Keratinocyte (primary cell): ENCODE results near the gene HSPA4L. TPM values are rescaled to one million over a fixed set of nuclear protein-coding genes. Genes with fewer than 3 reads are reported as not detected.
A peak's percentile ranks its signal among the peaks of the same experiment; 100 is the strongest.

Experiments
- DNase-seq: peaks from one replicate; pipeline ENCODE4 v3.0.0-alpha.2; 2011; ENCODE audit warnings: low read depth, missing footprints, low spot score
- FAIRE-seq: peaks from 2 replicates; lab custom pipeline; 2011; peaks lifted over from hg19 to GRCh38; lab: Jason Lieb, UNC
- H2AFZ ChIP-seq: 2 replicates; pipeline ENCODE4 v1.6.0; 2012; ENCODE audit warnings: low read length, control low read depth, inconsistent platforms; ENCODE audit not compliant: control insufficient read depth
- H3K27ac ChIP-seq: 2 replicates; pipeline ENCODE4 v1.5.1; 2011; ENCODE audit warnings: low read length; ENCODE audit not compliant: control insufficient read depth, insufficient read depth
- H3K27me3 ChIP-seq: 3 replicates; pipeline ENCODE4 v1.6.0; 2011; ENCODE audit warnings: low read length; ENCODE audit not compliant: control insufficient read depth, insufficient read depth; ENCODE audit errors: extremely low read depth
- H3K36me3 ChIP-seq, 2 experiments: 2 replicates in 1 of 2; 3 replicates in 1 of 2; pipeline ENCODE4 v1.5.1; 2011; ENCODE audit warnings: low read length in 2 of 2, mild to moderate bottlenecking in 1 of 2; ENCODE audit not compliant: control insufficient read depth in 2 of 2, insufficient read depth in 2 of 2; ENCODE audit errors: extremely low read depth in 1 of 2
- H3K4me1 ChIP-seq: 3 replicates; pipeline ENCODE4 v1.5.1; 2011; ENCODE audit warnings: low read length; ENCODE audit not compliant: control insufficient read depth, insufficient read depth; ENCODE audit errors: extremely low read depth
- H3K4me2 ChIP-seq: 3 replicates; pipeline ENCODE4 v1.6.0; 2011; ENCODE audit warnings: low read depth, low read length; ENCODE audit not compliant: control insufficient read depth, insufficient read depth; ENCODE audit errors: extremely low read depth
- H3K4me3 ChIP-seq, 3 experiments: fragments of 200-600 bp in 1 of 3; sonication (generic) in 1 of 3; 2 replicates in 2 of 3; 3 replicates in 1 of 3; pipeline ENCODE4 v1.5.1; 2011 to 2016; ENCODE audit warnings: low read length in 3 of 3, mild to moderate bottlenecking in 3 of 3, control low read depth in 2 of 3, inconsistent platforms in 1 of 3, low read depth in 1 of 3, mixed read lengths in 1 of 3, mixed run types in 1 of 3, moderate library complexity in 1 of 3; ENCODE audit not compliant: control insufficient read depth in 2 of 3, insufficient read depth in 2 of 3; ENCODE audit errors: extremely low read depth in 1 of 3
- H3K79me2 ChIP-seq: 2 replicates; pipeline ENCODE4 v1.6.0; 2012; ENCODE audit warnings: low read length; ENCODE audit not compliant: control insufficient read depth, insufficient read depth
- H3K9ac ChIP-seq: 3 replicates; pipeline ENCODE4 v1.6.0; 2011; ENCODE audit warnings: low read length; ENCODE audit not compliant: control insufficient read depth, insufficient read depth; ENCODE audit errors: extremely low read depth
- H3K9me1 ChIP-seq: 3 replicates; pipeline ENCODE4 v1.6.0; 2011; ENCODE audit warnings: low read length; ENCODE audit not compliant: control insufficient read depth, insufficient read depth; ENCODE audit errors: extremely low read depth
- H3K9me3 ChIP-seq: 2 replicates; pipeline ENCODE4 v1.5.1; 2012; ENCODE audit warnings: low read depth, low read length; ENCODE audit not compliant: control insufficient read depth
- H4K20me1 ChIP-seq: 3 replicates; pipeline ENCODE4 v1.6.0; 2011; ENCODE audit warnings: low read length; ENCODE audit not compliant: control insufficient read depth, insufficient read depth; ENCODE audit errors: extremely low read depth
- CTCF ChIP-seq, 3 experiments: IDR thresholded peaks in 1 of 3; conservative IDR thresholded peaks in 1 of 3; optimal IDR thresholded peaks in 1 of 3; 2 replicates in 2 of 3; 3 replicates in 1 of 3; pipeline versions ENCODE3 to v1.5.1; 2011; ENCODE audit warnings: low read length in 3 of 3, mild to moderate bottlenecking in 3 of 3, moderate library complexity in 2 of 3, control low read depth in 1 of 3, inconsistent platforms in 1 of 3; ENCODE audit not compliant: insufficient read depth in 2 of 3; ENCODE audit errors: extremely low read depth in 1 of 3
- EZH2 ChIP-seq: IDR thresholded peaks from one replicate; pipeline ENCODE4 v1.6.1; 2012; ENCODE audit warnings: inconsistent platforms, mild to moderate bottlenecking, low read length, moderate library complexity
- dilution Hi-C: fragments of 300-500 bp; cut with MboI; formaldehyde crosslinking; loops from one replicate; pipeline ENCODE4 v1.7.0; 2020; ENCODE audit warnings: low sequenced_read_pairs; ENCODE audit not compliant: extremely low pct_ligation_motif_present
- polyA plus RNA-seq, 5 experiments: library from polyadenylated mRNA; depleted of rRNA in 3 of 5; stranded (reverse) in 3 of 5; stranded (forward) in 1 of 5; unstranded in 1 of 5; fragments of >200 nt; gene quantifications; 1 replicate in 1 of 5; 2 replicates in 3 of 5; 3 replicates in 1 of 5; pipeline versions ENCODE4 v1.2.1 to v1.2.3, GENCODE V29; 2011 to 2012; ENCODE audit warnings: missing spikeins in 2 of 5, low read depth in 1 of 5, low replicate concordance in 1 of 5

Gene HSPA4L
- polyA plus RNA-seq, 1 donor (not counting 4 experiments of a cell fraction or from before 2014, with no cell fraction given), result 25.4 TPM

DNA sequence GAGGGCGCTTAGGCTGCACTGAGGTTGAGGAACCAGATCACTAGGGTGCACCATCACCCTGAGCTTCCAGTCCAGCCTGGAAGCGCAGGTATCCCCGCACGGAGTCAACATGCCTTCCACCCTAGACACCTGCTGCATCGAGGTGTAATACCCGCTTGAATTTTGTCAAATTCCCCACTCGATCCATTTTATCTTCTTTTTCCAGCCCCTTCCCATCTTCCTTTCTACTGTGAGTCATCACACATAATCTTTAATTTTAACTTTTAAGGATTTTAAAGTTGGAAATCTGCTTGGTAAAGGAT, 99.4 kb downstream of the HSPA4L start:
- peak overlapping the region; percentile 94 for H3K9ac ChIP-seq
- DNase-seq (no peak), FAIRE-seq (no peak)

DNA sequence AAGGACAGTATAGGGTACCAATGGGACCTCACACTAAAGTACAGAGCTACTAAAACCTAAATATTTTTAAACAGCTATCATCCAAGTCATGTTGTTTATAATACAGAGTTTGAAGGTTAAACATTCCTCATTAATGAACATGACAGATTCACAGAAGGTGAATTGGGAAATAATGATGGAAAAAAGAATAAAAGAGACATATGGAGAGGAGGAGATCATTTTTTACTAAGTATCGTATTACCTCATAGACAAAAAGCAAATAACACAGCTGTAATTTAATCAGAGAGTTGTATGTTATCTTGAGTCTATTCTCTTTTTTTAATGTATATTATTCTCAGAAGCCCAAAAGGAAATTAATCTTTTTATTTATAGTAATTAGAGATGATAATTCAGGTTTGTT, 106.4 kb downstream of the HSPA4L start:
- no peak for FAIRE-seq
- H2AFZ ChIP-seq, result no peak overlapping the region

More for the DNA sequence above, 99.4 kb downstream of the HSPA4L start:
- H3K9me3 ChIP-seq, result no peaks in the 10 kb centered on the region
- H4K20me1 ChIP-seq, result no peaks in the 10 kb centered on the region
- no peaks in the 10 kb centered on the region for H3K27me3 ChIP-seq
- peaks cover 25% of the 10 kb centered on the region for H3K79me2 ChIP-seq
- TF ChIP-seq CTCF (optimal IDR thresholded peaks at IDR 0.05 in 1 of 3, IDR thresholded peaks at IDR 0.05 in 1 of 3, conservative IDR thresholded peaks at IDR 0.05 in 1 of 3; ENCODE audit: extremely low read depth in 1 of 3, insufficient read depth in 2 of 3, low read length in 3 of 3) (peak in 1 of 3 experiments; percentile 50), EZH2 (no peak)
- H2AFZ ChIP-seq, result peak overlapping the region; percentile 98
- peaks cover 7% of the 10 kb centered on the region for H3K4me1 ChIP-seq
- H3K4me3 ChIP-seq, result peak overlapping the region; percentile 82 to 93 (median 91)
- peak overlapping the region; percentile 94 for H3K27ac ChIP-seq
- peak overlapping the region; percentile 88 for H3K4me2 ChIP-seq
- H3K36me3 ChIP-seq, result peaks cover 0 to 7% of the 10 kb centered on the region in 2 experiments
- H3K9me1 ChIP-seq, result no peaks in the 10 kb centered on the region
- dilution Hi-C loops, result no loop called here

More for the DNA sequence above, 106.4 kb downstream of the HSPA4L start:
- no peak overlapping the region for H3K27ac ChIP-seq
- H3K9ac ChIP-seq, result no peak overlapping the region
- peaks cover 0 to 11% of the 10 kb centered on the region in 2 experiments for H3K36me3 ChIP-seq
- H3K9me3 ChIP-seq, result no peaks in the 10 kb centered on the region
- TF ChIP-seq CTCF (optimal IDR thresholded peaks at IDR 0.05 in 1 of 3, IDR thresholded peaks at IDR 0.05 in 1 of 3, conservative IDR thresholded peaks at IDR 0.05 in 1 of 3; ENCODE audit: extremely low read depth in 1 of 3, insufficient read depth in 2 of 3, low read length in 3 of 3) (no peak), EZH2 (no peak)
- peaks cover 5% of the 10 kb centered on the region for H3K79me2 ChIP-seq
- no peaks in the 10 kb centered on the region for H3K4me1 ChIP-seq
- no peak overlapping the region for H3K4me3 ChIP-seq
- no peaks in the 10 kb centered on the region for H3K9me1 ChIP-seq
- H3K4me2 ChIP-seq, result no peak overlapping the region
- DNase-seq, result no peak
- H4K20me1 ChIP-seq, result no peaks in the 10 kb centered on the region
- dilution Hi-C loops, result no loop called here
- H3K27me3 ChIP-seq, result no peaks in the 10 kb centered on the region
